K562 (cell line): ENCODE measurements around the gene C2CD2. TPM values are rescaled to one million over a fixed set of nuclear protein-coding genes. Genes with fewer than 3 reads are reported as not detected.

Experiments
- ATAC-seq: fragments of 200-7000 bp; cut with Tn5 transposase; 3 replicates; pipeline ENCODE4 v1.9.1; 2020; ENCODE audit warnings: moderate library complexity
- BruUV-seq: library from RNA; stranded (reverse); fragments of 400-500 nt; replicated peaks from 2 replicates; lab custom pipeline; 2021; lab: Mats Ljungman, UMichigan
- CTCF ChIA-PET: fragments of 300-600 bp; formaldehyde crosslinking; extraction: SDS; loops from one replicate; lab custom pipeline; 2021; ENCODE audit warnings: low intra/inter-chr PET ratio; lab: Yijun Ruan, JAX
- POLR2A ChIA-PET: fragments of 300-600, 350-650 bp; sonication (Branson Sonifier 250); formaldehyde crosslinking; extraction: SDS; loops from one replicate; lab custom pipeline; 2021; ENCODE audit warnings: antibody characterized with exemption, inconsistent platforms; lab: Yijun Ruan, JAX
- DNase-seq, 4 experiments: peaks; one replicate each; pipeline versions ENCODE4 v3.0.0 to v3.0.0-alpha.2; 2011 to 2018; ENCODE audit warnings: low spot score in 3 of 4, mixed read lengths in 3 of 4; ENCODE audit errors: extremely low read depth in 1 of 4
- FAIRE-seq: peaks from 2 replicates; lab custom pipeline; 2011; peaks lifted over from hg19 to GRCh38; lab: Jason Lieb, UNC
- H2AFZ ChIP-seq: 2 replicates; pipeline ENCODE4 v1.6.0; 2011; ENCODE audit warnings: low read depth, low read length, control low read depth, inconsistent platforms
- H3K27ac ChIP-seq: fragments of 200-600 bp; 3 replicates; pipeline ENCODE4 v1.8.0; 2011; ENCODE audit warnings: low read depth, mild to moderate bottlenecking, control low read depth, inconsistent platforms, low read length, moderate library complexity, mixed read lengths; ENCODE audit errors: extremely low read depth
- H3K27me3 ChIP-seq, 2 experiments: fragments of 300-600 bp in 1 of 2; 2 replicates in 1 of 2; 3 replicates in 1 of 2; pipeline versions ENCODE4 v1.6.0 to v1.8.0; 2011; ENCODE audit warnings: inconsistent platforms in 2 of 2, low read length in 2 of 2, mild to moderate bottlenecking in 1 of 2, mixed read lengths in 1 of 2, moderate library complexity in 1 of 2; ENCODE audit not compliant: control insufficient read depth in 2 of 2, insufficient read depth in 2 of 2
- H3K36me3 ChIP-seq: fragments of 300-600 bp; 3 replicates; pipeline ENCODE4 v1.8.0; 2011; ENCODE audit warnings: mild to moderate bottlenecking, low read length, inconsistent platforms; ENCODE audit not compliant: control insufficient read depth, insufficient read depth
- H3K4me1 ChIP-seq, 2 experiments: fragments of 200-600 bp in 1 of 2; replicated peaks in 1 of 2; 2 replicates in 1 of 2; 3 replicates in 1 of 2; pipeline versions ENCODE4 v1.5.1 to v1.8.0; 2011; ENCODE audit warnings: inconsistent platforms in 2 of 2, low read length in 2 of 2, mild to moderate bottlenecking in 1 of 2, mixed read lengths in 1 of 2, moderate library complexity in 1 of 2; ENCODE audit not compliant: control insufficient read depth in 2 of 2, insufficient read depth in 2 of 2
- H3K4me2 ChIP-seq: 2 replicates; pipeline ENCODE4 v1.6.1; 2011; ENCODE audit warnings: low read length, control low read depth, inconsistent platforms, mixed read lengths; ENCODE audit not compliant: insufficient read depth
- H3K4me3 ChIP-seq: fragments of 200-600 bp; sonication (generic), shearing (Covaris generic); 2 replicates; pipeline ENCODE4 v1.5.1; 2016; ENCODE audit warnings: control low read depth, inconsistent platforms
- H3K79me2 ChIP-seq: fragments of 200-600 bp; 3 replicates; pipeline ENCODE4 v1.8.0; 2011; ENCODE audit warnings: low read length, inconsistent platforms; ENCODE audit not compliant: control insufficient read depth, insufficient read depth
- H3K9ac ChIP-seq, 2 experiments: 2 replicates each; pipeline versions ENCODE4 v1.6.0 to v1.6.1; 2011; ENCODE audit warnings: low read depth in 2 of 2, low read length in 2 of 2, control low read depth in 1 of 2, inconsistent platforms in 1 of 2, mild to moderate bottlenecking in 1 of 2, mixed read lengths in 1 of 2; ENCODE audit not compliant: insufficient read depth in 1 of 2
- H3K9me1 ChIP-seq: one replicate; pipeline ENCODE4 v1.6.0; 2011; ENCODE audit warnings: inconsistent platforms, mild to moderate bottlenecking, low read length, moderate library complexity; ENCODE audit not compliant: control insufficient read depth, insufficient read depth
- H3K9me3 ChIP-seq: replicated peaks from 2 replicates; pipeline ENCODE4 v1.5.1; 2011; ENCODE audit warnings: low read depth, low read length, inconsistent platforms; ENCODE audit not compliant: control insufficient read depth, insufficient read depth
- H4K20me1 ChIP-seq: replicated peaks from 2 replicates; pipeline ENCODE4 v1.6.1; 2011; ENCODE audit warnings: low read length, inconsistent platforms, mixed read lengths; ENCODE audit not compliant: control insufficient read depth, insufficient read depth
- CBX2 ChIP-seq: fragments of 200-600 bp; sonication (generic); IDR thresholded peaks from one replicate; pipeline ENCODE4 v1.6.1; 2012; ENCODE audit warnings: mild to moderate bottlenecking, low read length, inconsistent platforms; ENCODE audit not compliant: insufficient read depth, poor library complexity, severe bottlenecking
- CBX5 ChIP-seq: IDR thresholded peaks from 2 replicates; pipeline ENCODE4 v1.6.1; 2014; ENCODE audit warnings: low read depth, borderline replicate concordance
- CC2D1A ChIP-seq: fragments of 450-650 bp; IDR thresholded peaks from 2 replicates; pipeline ENCODE4 v1.6.1; 2017; ENCODE audit warnings: mild to moderate bottlenecking
- FOXJ3 ChIP-seq: sonication (generic); formaldehyde crosslinking; IDR thresholded peaks from 2 replicates; pipeline ENCODE4 v1.4.0; 2020; ENCODE audit warnings: mild to moderate bottlenecking, missing genetic modification reagents
- FOXM1 ChIP-seq, 2 experiments: fragments of 450-650 bp in 1 of 2; sonication (generic) in 1 of 2; formaldehyde crosslinking in 1 of 2; IDR thresholded peaks; 2 replicates each; pipeline versions ENCODE4 v1.6.1 to v1.9.0; 2017 to 2022; ENCODE audit warnings: low read depth in 2 of 2, mild to moderate bottlenecking in 2 of 2, missing genetic modification reagents in 1 of 2, moderate library complexity in 1 of 2
- HMGN3 ChIP-seq: IDR thresholded peaks from 2 replicates; pipeline ENCODE4 v1.6.1; 2011; ENCODE audit warnings: borderline replicate concordance, low read depth, mild to moderate bottlenecking, mixed read lengths, low read length; ENCODE audit not compliant: insufficient read length; ENCODE audit errors: extremely low read depth
- JUND ChIP-seq, 2 experiments: IDR thresholded peaks; 2 replicates in 1 of 2; 3 replicates in 1 of 2; pipeline ENCODE4 v1.6.1; 2011; ENCODE audit warnings: borderline replicate concordance in 2 of 2, low read depth in 2 of 2, low read length in 2 of 2, improper control_type of control experiment in 1 of 2, missing biosample characterization in 1 of 2, missing genetic modification characterization in 1 of 2, missing genetic modification reagents in 1 of 2
- PHF8 ChIP-seq: fragments of 200-600 bp; sonication (generic); IDR thresholded peaks from 2 replicates; pipeline ENCODE4 v1.6.1; 2012; ENCODE audit warnings: mixed run types, mild to moderate bottlenecking, inconsistent platforms, low read length, moderate library complexity, borderline replicate concordance
- POLR2G ChIP-seq: fragments of 200-400 bp; formaldehyde crosslinking; IDR thresholded peaks from 2 replicates; pipeline ENCODE4 v1.6.1; 2017; ENCODE audit warnings: low read depth, mild to moderate bottlenecking, antibody characterized with exemption, low read length, moderate library complexity
- SAFB ChIP-seq: fragments of 200-400 bp; formaldehyde crosslinking; IDR thresholded peaks from 2 replicates; pipeline ENCODE4 v1.6.1; 2017; ENCODE audit warnings: low read depth, low read length, borderline replicate concordance
- SNIP1 ChIP-seq: fragments of 450-650 bp; IDR thresholded peaks from 2 replicates; pipeline ENCODE4 v1.7.1; 2017; ENCODE audit warnings: low read depth, mild to moderate bottlenecking
- SREBF1 ChIP-seq: fragments of 150-350 bp; IDR thresholded peaks from 2 replicates; pipeline ENCODE4 v1.6.1; 2014; ENCODE audit warnings: antibody characterized with exemption, low read depth, low read length, borderline replicate concordance
- ZEB2 ChIP-seq: fragments of 450-650 bp; IDR thresholded peaks from 2 replicates; pipeline ENCODE4 v1.6.1; 2016
- ZNF23 ChIP-seq: fragments of 250-450 bp; sonication (Bioruptor Pico); IDR thresholded peaks from 2 replicates; pipeline ENCODE4 v1.4.0; 2020; ENCODE audit warnings: mild to moderate bottlenecking
- WGBS: fragments of 100-300 bp; shearing (Covaris generic); methylation state at CpG from one replicate; pipeline ENCODE4 v1.1.6; 2016; ENCODE audit warnings: low coverage, mixed read lengths; ENCODE audit not compliant: insufficient coverage; ENCODE audit errors: missing lambda C conversion rate; 5-methylcytosine and 5-hydroxymethylcytosine counted together
- in situ Hi-C: fragments of 300-500 bp; cut with MboI; formaldehyde crosslinking; loops from 4 replicates; pipeline ENCODE4 v1.15.0; 2018; ENCODE audit warnings: inconsistent platforms, mixed read lengths
- intact Hi-C: fragments of 100-400 bp; cut with micrococcal nuclease; formaldehyde crosslinking; loops from 2 replicates; pipeline ENCODE4 v1.14.2; 2022
- polyA plus RNA-seq, 8 experiments: library from polyadenylated mRNA; depleted of rRNA in 4 of 8; stranded (reverse) in 5 of 8; unstranded in 3 of 8; fragments of >200 nt; fragmentation: Nextera tagmentation in 2 of 8; fragmentation: Illumina TruSeq in 1 of 8; extraction: Ambion mirVana in 2 of 8; extraction: Trizol in 1 of 8; gene quantifications; 2 replicates each; pipeline versions ENCODE4 v1.2.1 to v1.2.3, GENCODE V29; 2011 to 2014; ENCODE audit warnings: inconsistent platforms in 1 of 8, missing spikeins in 1 of 8
- total RNA-seq, 7 experiments: library from RNA; depleted of rRNA in 6 of 7; stranded (reverse); fragments of >200 nt in 6 of 7; fragmentation: Illumina TruSeq in 2 of 7; extraction: Trizol in 2 of 7; gene quantifications; 2 replicates each; pipeline versions ENCODE4 v1.2.1 to v1.2.3, GENCODE V29; 2011 to 2021; ENCODE audit warnings: low replicate concordance in 1 of 7
- TF ChIP-seq, protein P1 (sequence below), 2 experiments: fragments of 450-650 bp; IDR thresholded peaks; 2 replicates each; pipeline ENCODE4 v1.6.1; 2018; ENCODE audit warnings: mild to moderate bottlenecking in 2 of 2, low read depth in 1 of 2; ENCODE audit not compliant: partially characterized antibody in 2 of 2
- TF ChIP-seq, protein P2 (sequence below): sonication (generic); formaldehyde crosslinking; IDR thresholded peaks from 2 replicates; pipeline ENCODE4 v1.8.0; 2022; ENCODE audit warnings: mild to moderate bottlenecking, missing genetic modification reagents

C2CD2 gene
- total and polyA plus RNA-seq, 9 of the 15 experiments (the other 6 are each of a cell fraction or from before 2014, with no cell fraction given), result 1.3 to 21.6 (median 12.1) TPM

- no peak for FAIRE-seq
Measured at GRCh38 chr21:41974752-41975053, 20.9 kb upstream of the C2CD2 start.

More at GRCh38 chr21:41974752-41975053, 20.9 kb upstream of the C2CD2 start:
- TF ChIP-seq JUND (IDR thresholded peaks at IDR 0.05; ENCODE audit: borderline replicate concordance, low read depth, low read length) (no peak), JUND (tag; IDR thresholded peaks at IDR 0.05; ENCODE audit: borderline replicate concordance, low read depth, low read length) (no peak), POLR2G (no peak), SAFB (no peak), FOXJ3 (CRISPR knock-in tag) (no peak), PHF8 (no peak), CBX5 (no peak), ZNF23 (CRISPR knock-in tag) (no peak), CBX2 (no peak), FOXM1 (IDR thresholded peaks at IDR 0.05; ENCODE audit: low read depth) (no peak), FOXM1 (CRISPR knock-in tag; IDR thresholded peaks at IDR 0.05; ENCODE audit: low read depth) (no peak), ZEB2 (no peak), SREBF1 (no peak), SNIP1 (no peak), CC2D1A (no peak), HMGN3 (no peak)
- TF ChIP-seq, protein P1, sequence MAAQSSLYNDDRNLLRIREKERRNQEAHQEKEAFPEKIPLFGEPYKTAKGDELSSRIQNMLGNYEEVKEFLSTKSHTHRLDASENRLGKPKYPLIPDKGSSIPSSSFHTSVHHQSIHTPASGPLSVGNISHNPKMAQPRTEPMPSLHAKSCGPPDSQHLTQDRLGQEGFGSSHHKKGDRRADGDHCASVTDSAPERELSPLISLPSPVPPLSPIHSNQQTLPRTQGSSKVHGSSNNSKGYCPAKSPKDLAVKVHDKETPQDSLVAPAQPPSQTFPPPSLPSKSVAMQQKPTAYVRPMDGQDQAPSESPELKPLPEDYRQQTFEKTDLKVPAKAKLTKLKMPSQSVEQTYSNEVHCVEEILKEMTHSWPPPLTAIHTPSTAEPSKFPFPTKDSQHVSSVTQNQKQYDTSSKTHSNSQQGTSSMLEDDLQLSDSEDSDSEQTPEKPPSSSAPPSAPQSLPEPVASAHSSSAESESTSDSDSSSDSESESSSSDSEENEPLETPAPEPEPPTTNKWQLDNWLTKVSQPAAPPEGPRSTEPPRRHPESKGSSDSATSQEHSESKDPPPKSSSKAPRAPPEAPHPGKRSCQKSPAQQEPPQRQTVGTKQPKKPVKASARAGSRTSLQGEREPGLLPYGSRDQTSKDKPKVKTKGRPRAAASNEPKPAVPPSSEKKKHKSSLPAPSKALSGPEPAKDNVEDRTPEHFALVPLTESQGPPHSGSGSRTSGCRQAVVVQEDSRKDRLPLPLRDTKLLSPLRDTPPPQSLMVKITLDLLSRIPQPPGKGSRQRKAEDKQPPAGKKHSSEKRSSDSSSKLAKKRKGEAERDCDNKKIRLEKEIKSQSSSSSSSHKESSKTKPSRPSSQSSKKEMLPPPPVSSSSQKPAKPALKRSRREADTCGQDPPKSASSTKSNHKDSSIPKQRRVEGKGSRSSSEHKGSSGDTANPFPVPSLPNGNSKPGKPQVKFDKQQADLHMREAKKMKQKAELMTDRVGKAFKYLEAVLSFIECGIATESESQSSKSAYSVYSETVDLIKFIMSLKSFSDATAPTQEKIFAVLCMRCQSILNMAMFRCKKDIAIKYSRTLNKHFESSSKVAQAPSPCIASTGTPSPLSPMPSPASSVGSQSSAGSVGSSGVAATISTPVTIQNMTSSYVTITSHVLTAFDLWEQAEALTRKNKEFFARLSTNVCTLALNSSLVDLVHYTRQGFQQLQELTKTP (IDR thresholded peaks at IDR 0.05; ENCODE audit: low read depth in 1 of 2, partially characterized antibody in 2 of 2), result no peak
- TF ChIP-seq, protein P2, sequence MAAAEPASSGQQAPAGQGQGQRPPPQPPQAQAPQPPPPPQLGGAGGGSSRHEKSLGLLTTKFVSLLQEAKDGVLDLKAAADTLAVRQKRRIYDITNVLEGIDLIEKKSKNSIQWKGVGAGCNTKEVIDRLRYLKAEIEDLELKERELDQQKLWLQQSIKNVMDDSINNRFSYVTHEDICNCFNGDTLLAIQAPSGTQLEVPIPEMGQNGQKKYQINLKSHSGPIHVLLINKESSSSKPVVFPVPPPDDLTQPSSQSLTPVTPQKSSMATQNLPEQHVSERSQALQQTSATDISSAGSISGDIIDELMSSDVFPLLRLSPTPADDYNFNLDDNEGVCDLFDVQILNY (CRISPR knock-in tag), result no peak
- TF ChIP-seq, all 486 proteins: peak for 0
- no peak overlapping the region for H3K4me3 ChIP-seq
- no peaks in the 10 kb centered on the region for H3K79me2 ChIP-seq
- intact Hi-C loops, result no loop called here
- H2AFZ ChIP-seq, result no peak overlapping the region
- H3K9ac ChIP-seq, result no peak overlapping the region
- ATAC-seq, result no peak
- H3K4me2 ChIP-seq, result no peak overlapping the region
- H3K9me1 ChIP-seq, result no peaks in the 10 kb centered on the region
- no peaks in the 10 kb centered on the region for H3K36me3 ChIP-seq
- peaks cover 0 to 4% of the 10 kb centered on the region in 2 experiments; a peak in 2 of 5 replicates for H3K4me1 ChIP-seq
- in situ Hi-C loops, result no loop called here
- CTCF ChIA-PET, result no interaction called here
- WGBS, result 3% methylated on average over 3 of the region's 4 CpGs
- DNase-seq, result peak in 1 of 4 experiments; percentile 6
- H4K20me1 ChIP-seq, result no peaks in the 10 kb centered on the region
- peaks cover 4% of the 10 kb centered on the region; the same call in 1 of the 2 replicates for H3K9me3 ChIP-seq
- H3K27ac ChIP-seq, result no peak overlapping the region
- peaks cover 35 to 59% of the 10 kb centered on the region in 2 experiments for H3K27me3 ChIP-seq
- POLR2A ChIA-PET, result no interaction called here
- no TSS peak for BruUV-seq
